Stimulated activated CD8-positive, alpha-beta memory T cell treated with anti-CD3 and anti-CD28 coated beads, Interleukin-7, amount 100 ng/mL, for 24 hours (primary cell): ENCODE measurements around the gene KANSL1.
"Not testable (repeated sequence)": the region's sequence is repeated elsewhere in the genome, so short reads cannot be mapped to it uniquely, and the experiment has no call there.

Source experiments
- DNase-seq: peaks from one replicate; pipeline ENCODE4 v3.0.0-alpha.2; 2020; ENCODE audit warnings: low read depth

KANSL1 gene

GRCh38 chr17:46191322-46192188 lies 1.7 kb downstream of the KANSL1 start:
- no peak for DNase-seq

DNA sequence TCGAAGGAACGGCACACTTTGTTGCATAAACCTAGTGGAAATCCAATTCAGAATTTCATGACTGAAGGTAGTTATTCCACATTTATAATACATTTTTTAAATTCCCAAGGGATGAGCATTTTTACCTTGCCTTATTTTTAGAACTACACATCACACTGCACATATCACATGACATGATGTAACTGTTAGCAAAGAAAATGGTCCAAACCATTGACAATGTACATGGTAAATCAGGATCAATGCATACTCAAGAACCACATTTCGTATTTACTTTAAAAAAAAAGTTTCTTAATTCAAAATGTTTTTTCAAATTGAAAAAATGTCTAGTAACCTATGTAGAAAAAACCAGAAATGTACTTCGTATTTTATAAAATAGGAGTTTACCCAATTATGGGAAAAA lies 2.5 kb downstream of the KANSL1 start:
- DNase-seq: no peak

GRCh38 chr17:46186827-46187235 lies 6.4 kb downstream of the KANSL1 start:
- DNase-seq: not testable (repeated sequence)

- DNase-seq: no peak
Observed at GRCh38 chr17:46184696-46185095, 8.5 kb downstream of the KANSL1 start.

GRCh38 chr17:46183383-46183782 lies 9.8 kb downstream of the KANSL1 start:
- not testable (repeated sequence) for DNase-seq

DNA sequence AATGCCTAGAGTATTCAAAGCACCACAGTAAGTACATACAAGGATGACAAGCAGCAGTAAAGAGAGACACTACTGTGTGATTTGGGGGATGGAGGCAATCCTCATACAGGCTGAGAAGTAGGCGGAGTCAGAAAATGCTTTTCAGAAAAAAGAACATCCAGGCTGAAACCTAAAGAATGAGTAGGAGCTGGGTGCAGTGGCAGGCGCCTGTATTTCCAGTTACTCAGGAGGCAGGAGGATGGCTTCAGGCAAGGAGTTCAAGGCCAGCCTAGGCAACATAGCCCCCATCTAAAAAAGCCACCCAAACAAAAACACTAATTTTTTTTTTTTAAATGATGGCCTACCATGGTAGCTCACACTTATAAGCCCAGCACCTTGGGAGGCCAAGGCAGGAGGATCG lies 10.3 kb downstream of the KANSL1 start:
- DNase-seq: no peak

- DNase-seq: no peak
Observed at GRCh38 chr17:46181940-46182339, 11.3 kb downstream of the KANSL1 start.

GRCh38 chr17:46181316-46181715 lies 11.9 kb downstream of the KANSL1 start:
- DNase-seq: not testable (repeated sequence)

- DNase-seq: no peak
Observed at GRCh38 chr17:46180892-46181274, 12.3 kb downstream of the KANSL1 start.

- not testable (repeated sequence) for DNase-seq
Observed at GRCh38 chr17:46180185-46180891, 12.9 kb downstream of the KANSL1 start.

DNA sequence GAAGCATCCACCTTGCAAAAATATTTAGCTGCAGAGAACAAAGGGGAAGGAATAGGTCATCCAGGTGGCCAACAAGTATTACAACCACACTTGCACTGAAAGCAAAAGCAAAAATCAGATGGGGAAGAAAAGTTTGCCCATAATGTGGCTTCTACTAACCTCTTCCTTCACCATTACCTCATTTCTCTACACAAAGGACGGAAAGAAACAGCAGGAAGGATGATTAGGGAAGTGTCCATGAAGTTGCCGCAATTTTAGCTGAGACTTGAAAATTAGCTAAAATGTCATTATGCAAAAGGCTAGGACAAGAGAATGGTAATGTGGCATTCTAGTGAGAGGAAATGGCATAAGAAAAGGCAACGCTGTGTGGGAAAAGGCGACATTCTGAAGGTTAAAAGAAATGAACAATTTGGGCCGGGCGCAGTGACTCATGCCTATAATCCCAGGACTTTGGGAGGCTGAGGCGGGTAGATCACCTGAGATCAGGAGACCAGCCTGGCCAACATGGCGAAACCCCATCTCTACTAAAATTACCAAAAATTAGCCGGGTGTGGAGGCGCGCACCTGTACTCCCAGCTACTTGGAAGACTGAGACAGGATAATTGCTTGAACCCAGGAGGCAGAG lies 13.7 kb downstream of the KANSL1 start:
- DNase-seq: no peak

GRCh38 chr17:46178550-46179214 lies 14.5 kb downstream of the KANSL1 start:
- DNase-seq: no peak

DNA sequence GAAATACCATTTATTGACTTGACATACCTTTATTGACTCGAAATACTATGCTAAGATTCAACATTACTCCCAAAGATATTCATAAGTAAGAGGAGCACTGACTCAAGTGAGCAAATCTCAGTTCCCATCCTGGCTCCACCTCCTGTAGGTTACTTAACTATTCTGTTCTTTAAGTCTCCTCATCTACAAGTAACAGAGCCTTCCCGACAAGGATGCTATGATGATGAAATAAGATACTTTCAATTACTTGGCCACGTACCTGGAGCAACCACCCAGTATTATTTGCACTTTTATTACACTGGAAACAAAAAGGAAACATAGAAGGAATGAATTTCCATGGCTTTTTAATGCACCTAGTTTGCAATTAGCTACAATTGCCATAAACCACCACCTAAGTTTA lies 16.3 kb downstream of the KANSL1 start:
- no peak for DNase-seq

- DNase-seq: no peak
Observed at GRCh38 chr17:46175891-46176290, 17.3 kb downstream of the KANSL1 start.

DNA sequence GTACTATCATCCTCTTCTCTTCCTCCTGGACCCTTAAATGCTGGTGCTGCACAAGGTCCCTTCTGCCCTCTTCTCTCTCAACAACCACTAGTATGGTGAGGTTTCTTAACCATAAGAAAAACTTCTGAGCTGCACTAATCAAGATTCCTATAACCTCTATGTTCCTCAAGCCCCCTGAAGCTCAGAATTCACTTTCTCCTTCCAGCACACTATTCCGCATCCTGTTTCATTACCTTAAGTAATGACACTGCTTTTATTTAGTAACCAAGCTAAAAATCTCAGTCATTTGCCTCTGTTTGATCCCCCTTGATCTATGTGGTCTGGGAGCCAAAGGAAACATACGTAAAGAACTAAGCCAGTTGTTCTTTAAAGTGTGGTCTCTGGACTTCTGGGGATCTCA lies 20.1 kb downstream of the KANSL1 start:
- no peak for DNase-seq

- DNase-seq: no peak
Observed at GRCh38 chr17:46171939-46172338, 21.3 kb downstream of the KANSL1 start.

- DNase-seq: no peak
Observed at GRCh38 chr17:46170639-46171429, 22.4 kb downstream of the KANSL1 start.

DNA sequence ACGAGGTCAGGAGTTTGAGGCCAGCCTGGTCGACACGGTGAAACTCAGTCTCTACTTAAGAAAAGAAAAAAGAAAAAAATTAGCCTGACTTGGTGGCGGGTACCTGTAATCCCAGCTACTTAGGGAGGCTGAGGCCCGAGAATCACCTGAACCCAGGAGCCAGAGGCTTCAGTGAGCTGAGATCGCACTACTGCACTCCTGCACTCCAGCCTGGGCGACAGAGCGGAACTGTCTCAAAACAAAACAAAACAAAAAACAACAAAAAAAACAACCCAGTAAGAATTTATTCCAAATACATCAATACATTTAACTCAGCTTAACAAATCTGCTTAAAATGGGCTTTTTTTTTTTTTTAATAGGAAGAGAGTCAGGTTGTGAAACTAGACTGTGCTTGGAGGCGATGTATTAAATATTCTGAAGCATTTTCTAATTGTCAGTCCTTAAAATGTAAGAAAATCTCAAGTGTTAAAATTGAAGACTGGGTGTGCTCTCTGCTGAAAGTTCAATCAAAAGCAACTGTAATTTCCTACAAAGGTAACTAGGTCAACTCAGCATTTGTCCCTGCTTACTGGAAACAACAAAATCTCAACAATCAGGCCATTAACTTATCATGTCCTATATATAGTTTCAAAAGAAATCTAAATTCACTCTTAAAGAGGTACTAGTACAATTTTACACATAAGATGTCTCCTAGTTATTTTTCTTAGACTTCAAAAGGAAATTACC lies 23.2 kb downstream of the KANSL1 start:
- no peak for DNase-seq

GRCh38 chr17:46167826-46168569 lies 25.2 kb downstream of the KANSL1 start:
- no peak for DNase-seq

DNA sequence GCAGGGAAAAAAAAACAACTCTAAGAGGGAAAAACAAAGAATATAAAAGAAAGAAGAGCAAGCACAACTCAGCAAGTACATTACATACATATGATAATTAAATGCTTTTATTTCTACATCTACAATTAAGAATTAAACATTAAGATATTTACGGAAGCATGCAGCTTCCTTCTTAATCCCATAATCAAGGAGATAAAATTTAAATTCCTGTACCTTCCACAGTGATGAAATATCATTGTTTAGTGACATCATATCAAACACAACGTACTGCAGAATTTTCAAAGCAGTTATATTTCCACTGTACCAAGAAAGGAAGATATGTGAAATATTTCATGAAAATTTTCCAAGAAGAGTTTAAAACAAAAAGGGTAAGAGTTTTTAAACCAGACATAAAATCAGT lies 26.0 kb downstream of the KANSL1 start:
- no peak for DNase-seq
